ENCODE data around the gene NHSL2. TPM values are rescaled to one million over a fixed set of nuclear protein-coding genes. Genes with fewer than 3 reads are reported as not detected.

The NHSL2 gene
- total RNA-seq, 1 donor from 2014 or later = 4.7 TPM

DNA sequence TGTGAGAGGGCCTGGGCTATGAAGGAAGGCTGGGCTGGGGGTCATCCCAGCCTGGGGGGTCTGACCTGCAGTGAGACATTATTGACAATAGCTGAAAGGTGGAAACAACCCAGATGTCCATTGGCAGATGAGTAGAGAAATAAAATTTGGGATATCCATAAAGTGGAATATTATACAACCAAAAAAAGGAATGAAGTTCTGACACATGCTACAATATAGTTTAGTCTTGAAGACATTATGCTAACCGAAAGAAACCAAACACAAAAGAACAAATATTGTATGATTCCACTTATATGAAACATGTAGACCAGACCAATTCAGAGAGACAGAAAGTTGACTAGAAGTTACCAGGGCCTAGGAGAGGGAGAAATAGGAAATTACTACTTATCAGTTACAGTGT lies 176.3 kb downstream of the NHSL2 start:
- peaks cover 0 to 4% (median under 1%) of the 10 kb centered on the region in 3 donors for H3K4me1 ChIP-seq (ENCODE audit: control insufficient read depth in 3 of 3, insufficient read depth in 3 of 3, low read length in 3 of 3)
- peaks cover 0 to 3% (median 0%) of the 10 kb centered on the region in 3 donors for H3K27me3 ChIP-seq (ENCODE audit: control insufficient read depth in 3 of 3, insufficient read depth in 3 of 3, low read length in 3 of 3)
- no peak overlapping the region for H3K9ac ChIP-seq (ENCODE audit: low read depth in 1 of 3, low read length in 3 of 3)
- H3K27ac ChIP-seq (ENCODE audit: low read depth, low read length) = no peak overlapping the region
- H3K4me3 ChIP-seq (ENCODE audit: low read length in 3 of 3) = no peak overlapping the region
- H3K9me3 ChIP-seq (ENCODE audit: control insufficient read depth in 3 of 3, low read length in 3 of 3) = no peaks in the 10 kb centered on the region
- no peaks in the 10 kb centered on the region for H3K36me3 ChIP-seq (ENCODE audit: control insufficient read depth in 3 of 3, insufficient read depth in 3 of 3, low read length in 3 of 3)

DNA sequence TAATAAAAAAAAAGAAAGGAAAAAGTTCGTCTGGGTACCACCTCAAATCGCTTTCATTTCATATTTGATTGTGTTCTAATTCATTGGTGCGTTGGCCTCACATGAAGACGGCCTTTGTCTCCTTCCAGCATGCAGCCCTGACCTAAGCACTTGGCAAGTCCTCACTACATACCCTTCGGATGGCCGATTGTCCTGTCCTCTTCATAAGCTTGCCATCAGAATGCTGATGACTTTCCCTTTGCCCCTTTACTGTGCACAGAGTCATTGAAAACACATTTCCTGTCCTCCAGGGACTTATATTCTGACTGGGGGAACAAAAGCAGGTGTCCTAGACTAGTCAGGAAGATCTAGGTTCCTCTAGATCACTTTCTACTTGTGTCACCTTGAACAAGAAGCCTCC lies 178.1 kb downstream of the NHSL2 start:
- no peaks in the 10 kb centered on the region for H3K4me1 ChIP-seq (ENCODE audit: control insufficient read depth in 3 of 3, insufficient read depth in 3 of 3, low read length in 3 of 3)
- H3K27ac ChIP-seq (ENCODE audit: low read depth, low read length) = no peak overlapping the region
- peaks cover 0 to 6% (median 0%) of the 10 kb centered on the region in 3 donors for H3K27me3 ChIP-seq (ENCODE audit: control insufficient read depth in 3 of 3, insufficient read depth in 3 of 3, low read length in 3 of 3)
- H3K4me3 ChIP-seq (ENCODE audit: low read length in 3 of 3) = no peak overlapping the region
- H3K9me3 ChIP-seq (ENCODE audit: control insufficient read depth in 3 of 3, low read length in 3 of 3) = no peaks in the 10 kb centered on the region
- no peaks in the 10 kb centered on the region for H3K36me3 ChIP-seq (ENCODE audit: control insufficient read depth in 3 of 3, insufficient read depth in 3 of 3, low read length in 3 of 3)
- no peak overlapping the region for H3K9ac ChIP-seq (ENCODE audit: low read depth in 1 of 3, low read length in 3 of 3)

DNA sequence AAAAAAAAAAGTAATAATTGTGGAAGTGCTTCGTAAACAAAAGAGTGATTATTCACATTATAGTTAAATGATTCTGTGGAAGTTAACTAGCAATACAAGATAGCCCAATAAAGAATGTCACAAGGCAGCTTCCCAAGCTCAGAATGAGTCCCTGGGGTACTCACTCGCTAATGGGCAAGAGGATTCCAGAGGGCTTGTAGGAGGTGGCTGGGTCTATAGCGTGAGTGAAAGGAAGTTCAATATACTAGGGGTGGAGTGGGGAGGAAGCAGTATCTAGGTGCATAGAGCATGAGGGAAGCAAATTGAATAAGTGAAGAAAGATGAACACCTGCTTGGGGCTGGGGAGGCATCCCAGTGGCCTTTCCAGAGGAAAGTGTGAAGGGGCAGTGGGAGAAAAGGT lies 178.6 kb downstream of the NHSL2 start:
- Histone ChIP-seq H3K9me3 (ENCODE audit: control insufficient read depth in 3 of 3, low read length in 3 of 3) (no peaks in the 10 kb centered on the region), H3K36me3 (ENCODE audit: control insufficient read depth in 3 of 3, insufficient read depth in 3 of 3, low read length in 3 of 3) (no peaks in the 10 kb centered on the region), H3K9ac (ENCODE audit: low read depth in 1 of 3, low read length in 3 of 3) (no peak overlapping the region), H3K27me3 (ENCODE audit: control insufficient read depth in 3 of 3, insufficient read depth in 3 of 3, low read length in 3 of 3) (peaks cover 0 to 6% (median 0%) of the 10 kb centered on the region in 3 donors), H3K27ac (ENCODE audit: low read depth, low read length) (no peak overlapping the region), H3K4me1 (ENCODE audit: control insufficient read depth in 3 of 3, insufficient read depth in 3 of 3, low read length in 3 of 3) (no peaks in the 10 kb centered on the region), H3K4me3 (ENCODE audit: low read length in 3 of 3) (no peak overlapping the region)

DNA sequence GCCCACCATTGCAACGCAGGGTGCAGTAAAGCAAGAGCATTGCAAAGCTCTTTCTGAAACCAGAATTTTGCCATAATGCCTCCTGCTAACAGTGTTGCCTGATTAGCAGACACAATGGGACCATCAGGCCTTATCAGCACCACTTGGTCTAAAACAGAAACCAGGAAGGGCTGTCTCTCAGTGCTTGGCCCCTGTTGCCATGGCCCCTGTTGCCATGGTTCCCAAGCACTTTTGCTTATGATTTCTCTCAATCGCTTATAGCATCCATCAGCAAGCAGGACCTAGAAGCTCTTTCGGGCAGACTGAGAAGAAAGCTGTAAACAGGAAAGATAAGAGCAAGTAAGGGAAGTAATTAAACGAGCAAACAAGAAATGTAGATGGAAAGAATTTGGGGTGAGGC lies 184.2 kb downstream of the NHSL2 start:
- Histone ChIP-seq H3K9ac (ENCODE audit: low read depth in 1 of 3, low read length in 3 of 3) (no peak overlapping the region), H3K27me3 (ENCODE audit: control insufficient read depth in 3 of 3, insufficient read depth in 3 of 3, low read length in 3 of 3) (peaks cover 0 to 3% (median 0%) of the 10 kb centered on the region in 3 donors), H3K4me3 (ENCODE audit: low read length in 3 of 3) (no peak overlapping the region), H3K36me3 (ENCODE audit: control insufficient read depth in 3 of 3, insufficient read depth in 3 of 3, low read length in 3 of 3) (no peaks in the 10 kb centered on the region), H3K9me3 (ENCODE audit: control insufficient read depth in 3 of 3, low read length in 3 of 3) (no peaks in the 10 kb centered on the region), H3K4me1 (ENCODE audit: control insufficient read depth in 3 of 3, insufficient read depth in 3 of 3, low read length in 3 of 3) (no peaks in the 10 kb centered on the region), H3K27ac (ENCODE audit: low read depth, low read length) (no peak overlapping the region)

DNA sequence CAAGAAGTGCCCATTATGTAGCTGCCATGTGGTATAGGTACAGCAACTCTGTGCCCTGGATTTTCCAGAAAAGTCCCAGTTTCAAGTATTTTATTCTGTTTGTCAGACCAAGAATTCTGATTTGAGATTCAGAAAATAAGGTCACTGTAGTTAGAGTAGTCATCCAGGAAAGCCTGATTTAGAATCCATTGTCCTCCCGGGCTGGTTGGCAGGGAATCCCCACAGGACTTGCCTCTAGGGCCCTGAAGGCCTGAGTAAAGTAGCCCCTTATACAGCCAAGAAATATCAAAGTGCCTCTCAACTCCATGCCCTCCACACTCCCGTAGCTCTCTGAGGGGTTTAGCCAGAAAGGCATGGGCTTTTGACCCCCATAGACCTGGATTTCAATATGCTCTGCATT lies 184.7 kb downstream of the NHSL2 start:
- H3K9me3 ChIP-seq (ENCODE audit: control insufficient read depth in 3 of 3, low read length in 3 of 3) = no peaks in the 10 kb centered on the region
- H3K4me1 ChIP-seq (ENCODE audit: control insufficient read depth in 3 of 3, insufficient read depth in 3 of 3, low read length in 3 of 3) = no peaks in the 10 kb centered on the region
- H3K4me3 ChIP-seq (ENCODE audit: low read length in 3 of 3) = no peak overlapping the region
- no peak overlapping the region for H3K9ac ChIP-seq (ENCODE audit: low read depth in 1 of 3, low read length in 3 of 3)
- H3K27ac ChIP-seq (ENCODE audit: low read depth, low read length) = no peak overlapping the region
- H3K27me3 ChIP-seq (ENCODE audit: control insufficient read depth in 3 of 3, insufficient read depth in 3 of 3, low read length in 3 of 3) = peaks cover 0 to 3% (median 0%) of the 10 kb centered on the region in 3 donors
- no peaks in the 10 kb centered on the region for H3K36me3 ChIP-seq (ENCODE audit: control insufficient read depth in 3 of 3, insufficient read depth in 3 of 3, low read length in 3 of 3)

DNA sequence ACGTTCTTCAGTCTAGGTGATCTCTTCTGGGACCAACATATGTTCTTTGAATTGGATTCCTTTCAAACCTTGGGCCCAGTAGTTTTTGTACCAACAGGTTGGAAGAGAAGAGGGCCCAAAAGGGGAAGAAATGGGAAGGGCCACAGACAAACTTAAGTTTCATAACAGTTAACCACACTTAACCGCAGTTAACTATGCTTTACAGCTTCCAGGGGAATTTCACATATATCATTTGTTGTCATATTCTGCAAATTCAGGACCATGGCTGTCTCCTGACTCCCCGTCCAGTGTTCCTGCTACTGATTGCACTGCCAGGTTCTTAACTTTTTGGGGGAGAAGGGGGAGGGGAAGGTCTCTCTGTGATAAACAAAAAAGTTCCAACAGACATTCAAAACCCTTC lies 186.5 kb downstream of the NHSL2 start:
- Histone ChIP-seq H3K27ac (ENCODE audit: low read depth, low read length) (no peak overlapping the region), H3K36me3 (ENCODE audit: control insufficient read depth in 3 of 3, insufficient read depth in 3 of 3, low read length in 3 of 3) (no peaks in the 10 kb centered on the region), H3K4me3 (ENCODE audit: low read length in 3 of 3) (no peak overlapping the region), H3K4me1 (ENCODE audit: control insufficient read depth in 3 of 3, insufficient read depth in 3 of 3, low read length in 3 of 3) (no peaks in the 10 kb centered on the region), H3K27me3 (ENCODE audit: control insufficient read depth in 3 of 3, insufficient read depth in 3 of 3, low read length in 3 of 3) (peaks cover 0 to 3% (median 0%) of the 10 kb centered on the region in 3 donors), H3K9me3 (ENCODE audit: control insufficient read depth in 3 of 3, low read length in 3 of 3) (no peaks in the 10 kb centered on the region), H3K9ac (ENCODE audit: low read depth in 1 of 3, low read length in 3 of 3) (no peak overlapping the region)

DNA sequence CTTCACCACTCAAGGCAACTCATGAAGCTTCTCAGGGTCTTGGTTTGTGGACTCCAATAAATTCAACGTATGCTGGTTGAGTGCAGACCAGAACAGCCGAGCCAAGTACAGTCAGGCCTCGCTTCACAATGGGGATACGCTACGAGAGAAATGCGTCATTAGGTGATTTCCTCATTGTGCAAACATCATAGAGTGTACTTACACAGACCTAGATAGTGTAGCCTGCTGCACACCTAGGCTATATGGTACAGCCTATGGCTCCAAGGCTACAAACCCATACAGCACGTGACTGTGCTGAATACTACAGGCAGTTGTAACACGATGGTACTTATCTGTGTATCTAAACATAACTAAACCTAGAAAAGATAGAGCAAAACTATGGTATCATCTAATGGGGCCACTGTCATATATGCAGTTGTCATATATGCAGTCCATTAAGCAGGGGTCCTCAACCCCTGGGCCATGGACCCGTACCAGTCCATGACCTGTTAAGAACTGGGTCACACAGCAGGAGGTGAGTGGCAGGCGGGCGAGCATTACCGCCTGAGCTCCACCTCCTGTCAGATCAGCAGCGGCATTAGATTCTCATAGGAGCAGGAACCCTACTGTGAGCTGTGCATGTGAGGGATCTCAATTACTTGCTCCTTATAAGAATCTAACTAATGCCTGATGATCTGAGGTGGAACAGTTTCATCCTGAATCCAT lies 189.6 kb downstream of the NHSL2 start:
- no peaks in the 10 kb centered on the region for H3K4me1 ChIP-seq (ENCODE audit: control insufficient read depth in 3 of 3, insufficient read depth in 3 of 3, low read length in 3 of 3)
- no peak overlapping the region for H3K9ac ChIP-seq (ENCODE audit: low read depth in 1 of 3, low read length in 3 of 3)
- H3K27me3 ChIP-seq (ENCODE audit: control insufficient read depth in 3 of 3, insufficient read depth in 3 of 3, low read length in 3 of 3) = peaks cover 0 to 4% (median 0%) of the 10 kb centered on the region in 3 donors
- H3K4me3 ChIP-seq (ENCODE audit: low read length in 3 of 3) = no peak overlapping the region
- H3K9me3 ChIP-seq (ENCODE audit: control insufficient read depth in 3 of 3, low read length in 3 of 3) = no peaks in the 10 kb centered on the region
- H3K36me3 ChIP-seq (ENCODE audit: control insufficient read depth in 3 of 3, insufficient read depth in 3 of 3, low read length in 3 of 3) = no peaks in the 10 kb centered on the region
- H3K27ac ChIP-seq (ENCODE audit: low read depth, low read length) = no peak overlapping the region

DNA sequence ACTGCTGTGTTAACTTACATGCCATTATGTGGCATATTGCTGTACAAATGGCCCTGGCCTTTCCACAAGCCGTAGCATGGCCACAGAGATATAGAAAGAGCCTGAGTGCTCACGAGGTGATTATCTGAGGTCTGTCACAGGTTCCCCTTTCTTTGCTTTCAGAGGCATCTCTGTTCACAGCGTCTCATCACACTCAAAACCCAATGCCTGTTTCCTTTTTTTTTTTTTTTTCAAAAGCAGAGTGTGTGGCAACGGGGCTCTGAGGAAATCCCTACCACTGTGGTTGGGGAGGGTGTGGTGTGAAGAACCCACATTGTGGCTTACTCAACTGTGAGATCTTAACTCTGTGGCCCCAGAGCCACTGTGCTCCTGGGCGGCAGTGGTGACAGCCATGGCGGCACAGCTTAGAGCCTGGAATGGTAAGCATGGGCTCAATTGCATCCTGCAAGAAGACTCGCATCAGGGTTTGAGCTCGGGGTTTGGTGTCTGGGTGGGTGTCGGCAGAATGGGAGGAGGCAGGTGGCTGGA lies 190.2 kb downstream of the NHSL2 start:
- no peak overlapping the region for H3K4me3 ChIP-seq (ENCODE audit: low read length in 3 of 3)
- H3K4me1 ChIP-seq (ENCODE audit: control insufficient read depth in 3 of 3, insufficient read depth in 3 of 3, low read length in 3 of 3) = no peaks in the 10 kb centered on the region
- no peaks in the 10 kb centered on the region for H3K9me3 ChIP-seq (ENCODE audit: control insufficient read depth in 3 of 3, low read length in 3 of 3)
- no peak overlapping the region for H3K27ac ChIP-seq (ENCODE audit: low read depth, low read length)
- no peak overlapping the region for H3K9ac ChIP-seq (ENCODE audit: low read depth in 1 of 3, low read length in 3 of 3)
- peaks cover 0 to 4% (median 0%) of the 10 kb centered on the region in 3 donors for H3K27me3 ChIP-seq (ENCODE audit: control insufficient read depth in 3 of 3, insufficient read depth in 3 of 3, low read length in 3 of 3)
- H3K36me3 ChIP-seq (ENCODE audit: control insufficient read depth in 3 of 3, insufficient read depth in 3 of 3, low read length in 3 of 3) = no peaks in the 10 kb centered on the region

DNA sequence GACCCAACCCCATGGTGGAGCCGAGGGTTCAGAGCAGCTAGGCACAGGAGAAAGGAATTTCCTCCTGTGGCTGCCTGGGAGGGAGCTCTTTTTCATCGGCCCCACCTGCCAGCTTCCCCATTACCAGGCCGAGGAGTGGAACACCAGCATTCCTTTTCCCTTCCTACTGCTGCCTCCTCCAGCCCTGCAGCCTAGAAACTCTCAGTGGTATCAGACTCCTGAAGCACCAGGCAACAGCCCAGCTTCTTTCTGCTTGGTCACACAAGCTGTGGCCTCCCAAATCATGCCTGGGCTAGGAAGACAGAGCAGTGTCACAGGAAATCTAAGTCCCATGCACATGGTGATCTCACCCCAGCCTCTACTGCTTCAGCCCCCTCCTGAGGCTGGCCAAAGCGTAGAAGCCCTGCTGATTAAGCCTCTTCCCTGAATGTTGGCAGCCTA lies 191.0 kb downstream of the NHSL2 start:
- Histone ChIP-seq H3K27me3 (ENCODE audit: control insufficient read depth in 3 of 3, insufficient read depth in 3 of 3, low read length in 3 of 3) (peaks cover 0 to 4% (median 0%) of the 10 kb centered on the region in 3 donors), H3K4me3 (ENCODE audit: low read length in 3 of 3) (no peak overlapping the region), H3K9me3 (ENCODE audit: control insufficient read depth in 3 of 3, low read length in 3 of 3) (no peaks in the 10 kb centered on the region), H3K36me3 (ENCODE audit: control insufficient read depth in 3 of 3, insufficient read depth in 3 of 3, low read length in 3 of 3) (no peaks in the 10 kb centered on the region), H3K9ac (ENCODE audit: low read depth in 1 of 3, low read length in 3 of 3) (no peak overlapping the region), H3K27ac (ENCODE audit: low read depth, low read length) (no peak overlapping the region), H3K4me1 (ENCODE audit: control insufficient read depth in 3 of 3, insufficient read depth in 3 of 3, low read length in 3 of 3) (no peaks in the 10 kb centered on the region)

DNA sequence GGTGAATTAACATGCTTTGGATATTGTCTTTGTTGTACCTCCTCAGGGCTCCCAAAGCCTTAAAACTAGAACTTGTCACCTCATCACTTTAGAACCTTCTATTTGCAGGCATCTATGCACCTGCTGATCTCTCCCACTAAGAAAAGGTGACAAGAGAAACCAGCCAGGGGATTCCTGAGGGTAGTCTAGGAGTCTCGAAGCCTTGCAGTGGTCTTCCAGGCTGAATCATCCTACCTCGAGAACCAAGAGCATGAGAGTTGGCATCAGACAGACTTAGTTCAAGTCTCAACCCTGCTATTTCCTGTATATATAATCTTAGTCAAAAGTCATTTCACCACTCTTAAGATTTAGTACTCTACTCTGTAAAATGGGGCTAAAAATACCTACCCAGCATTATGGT lies 191.5 kb downstream of the NHSL2 start:
- H3K27ac ChIP-seq (ENCODE audit: low read depth, low read length) = no peak overlapping the region
- H3K27me3 ChIP-seq (ENCODE audit: control insufficient read depth in 3 of 3, insufficient read depth in 3 of 3, low read length in 3 of 3) = peaks cover 0 to 4% (median 0%) of the 10 kb centered on the region in 3 donors

More for the DNA sequence above, 191.5 kb downstream of the NHSL2 start:
- Histone ChIP-seq H3K9ac (ENCODE audit: low read depth in 1 of 3, low read length in 3 of 3) (no peak overlapping the region), H3K9me3 (ENCODE audit: control insufficient read depth in 3 of 3, low read length in 3 of 3) (no peaks in the 10 kb centered on the region), H3K36me3 (ENCODE audit: control insufficient read depth in 3 of 3, insufficient read depth in 3 of 3, low read length in 3 of 3) (no peaks in the 10 kb centered on the region), H3K4me1 (ENCODE audit: control insufficient read depth in 3 of 3, insufficient read depth in 3 of 3, low read length in 3 of 3) (no peaks in the 10 kb centered on the region), H3K4me3 (ENCODE audit: low read length in 3 of 3) (no peak overlapping the region)
